ENCODE data around the gene E4F1.
"Not testable (repeated sequence)": the region's sequence is repeated elsewhere in the genome, so short reads cannot be mapped to it uniquely, and the experiment has no call there.

Gene E4F1

GRCh38 chr16:2196981-2197511 is 26.3 kb upstream of the E4F1 start:
- Mint-ChIP-seq H3K27me3 (peaks cover 26% of the 10 kb centered on the region), H3K36me3 (ENCODE audit: low read depth) (no peaks in the 10 kb centered on the region), H3K4me3 (peak overlapping the region; percentile 30), H3K27ac (no peak overlapping the region), H3K9me3 (no peaks in the 10 kb centered on the region), H3K4me1 (ENCODE audit: low read depth) (peaks cover 3% of the 10 kb centered on the region)

- Mint-ChIP-seq H3K27ac (no peak overlapping the region), H3K9me3 (no peaks in the 10 kb centered on the region), H3K4me3 (no peak overlapping the region), H3K36me3 (ENCODE audit: low read depth) (no peaks in the 10 kb centered on the region), H3K4me1 (ENCODE audit: low read depth) (peaks cover 3% of the 10 kb centered on the region), H3K27me3 (peaks cover 26% of the 10 kb centered on the region)
Measured at GRCh38 chr16:2197765-2198164, 25.6 kb upstream of the E4F1 start.

- Mint-ChIP-seq H3K4me3 (no peak overlapping the region), H3K36me3 (ENCODE audit: low read depth) (no peaks in the 10 kb centered on the region), H3K27me3 (peaks cover 26% of the 10 kb centered on the region), H3K4me1 (ENCODE audit: low read depth) (peaks cover 3% of the 10 kb centered on the region), H3K27ac (no peak overlapping the region), H3K9me3 (no peaks in the 10 kb centered on the region)
Measured at GRCh38 chr16:2198283-2198682, 25.1 kb upstream of the E4F1 start.

- Mint-ChIP-seq H3K4me1 (ENCODE audit: low read depth) (peaks cover 8% of the 10 kb centered on the region), H3K9me3 (no peaks in the 10 kb centered on the region), H3K27ac (no peak overlapping the region), H3K36me3 (ENCODE audit: low read depth) (no peaks in the 10 kb centered on the region), H3K4me3 (no peak overlapping the region), H3K27me3 (peaks cover 26% of the 10 kb centered on the region)
Measured at GRCh38 chr16:2199095-2199494, 24.3 kb upstream of the E4F1 start.

GRCh38 chr16:2199621-2200139 is 23.7 kb upstream of the E4F1 start:
- H3K27me3 Mint-ChIP-seq: peaks cover 25% of the 10 kb centered on the region
- H3K4me3 Mint-ChIP-seq: no peak overlapping the region
- no peaks in the 10 kb centered on the region for H3K36me3 Mint-ChIP-seq (ENCODE audit: low read depth)
- peaks cover 13% of the 10 kb centered on the region for H3K4me1 Mint-ChIP-seq (ENCODE audit: low read depth)
- H3K27ac Mint-ChIP-seq: no peak overlapping the region
- H3K9me3 Mint-ChIP-seq: no peaks in the 10 kb centered on the region

- peaks cover 21% of the 10 kb centered on the region for H3K27me3 Mint-ChIP-seq
- H3K9me3 Mint-ChIP-seq: no peaks in the 10 kb centered on the region
- H3K4me1 Mint-ChIP-seq (ENCODE audit: low read depth): peaks cover 11% of the 10 kb centered on the region
- no peaks in the 10 kb centered on the region for H3K36me3 Mint-ChIP-seq (ENCODE audit: low read depth)
- no peak overlapping the region for H3K27ac Mint-ChIP-seq
- H3K4me3 Mint-ChIP-seq: no peak overlapping the region
Measured at GRCh38 chr16:2200313-2200712, 23.1 kb upstream of the E4F1 start.

- peaks cover 31% of the 10 kb centered on the region for H3K4me1 Mint-ChIP-seq (ENCODE audit: low read depth)
- H3K4me3 Mint-ChIP-seq: peak overlapping the region; percentile 31
- not testable (repeated sequence) for H3K9me3 Mint-ChIP-seq, H3K27ac Mint-ChIP-seq, H3K27me3 Mint-ChIP-seq
- H3K36me3 Mint-ChIP-seq (ENCODE audit: low read depth): peaks cover 17% of the 10 kb centered on the region
Measured at GRCh38 chr16:2203119-2203688, 20.2 kb upstream of the E4F1 start.

- peak overlapping the region; percentile 86 for H3K27ac Mint-ChIP-seq
- H3K4me1 Mint-ChIP-seq (ENCODE audit: low read depth): peaks cover 31% of the 10 kb centered on the region
- H3K4me3 Mint-ChIP-seq: peak overlapping the region; percentile 79
- H3K9me3 Mint-ChIP-seq: no peaks in the 10 kb centered on the region
- H3K36me3 Mint-ChIP-seq (ENCODE audit: low read depth): peaks cover 18% of the 10 kb centered on the region
- no peaks in the 10 kb centered on the region for H3K27me3 Mint-ChIP-seq
Measured at GRCh38 chr16:2204416-2205103, 18.8 kb upstream of the E4F1 start.

- Mint-ChIP-seq H3K27ac (peak within 1 kb of the TSS; percentile 92), H3K36me3 (ENCODE audit: low read depth) (peaks cover 20% of the 10 kb centered on the region), H3K4me3 (peak within 1 kb of the TSS; percentile 91), H3K27me3 (no peaks in the 10 kb centered on the region), H3K9me3 (no peaks in the 10 kb centered on the region), H3K4me1 (ENCODE audit: low read depth) (peaks cover 31% of the 10 kb centered on the region)
Measured at GRCh38 chr16:2205104-2205966, 18.1 kb upstream of the E4F1 start, which contains the start of gene MLST8. Gene MLST8, plus strand, starts transcription at chr16:2205454. Its CDS starts 632 bp downstream, at chr16:2206086.

- Mint-ChIP-seq H3K9me3 (no peaks in the 10 kb centered on the region), H3K36me3 (ENCODE audit: low read depth) (peaks cover 22% of the 10 kb centered on the region), H3K27me3 (no peaks in the 10 kb centered on the region), H3K4me1 (ENCODE audit: low read depth) (peaks cover 31% of the 10 kb centered on the region), H3K4me3 (peak overlapping the region; percentile 91), H3K27ac (peak overlapping the region; percentile 92)
Measured at GRCh38 chr16:2205967-2206313, 17.5 kb upstream of the E4F1 start.

- no peaks in the 10 kb centered on the region for H3K27me3 Mint-ChIP-seq
- no peaks in the 10 kb centered on the region for H3K9me3 Mint-ChIP-seq
- H3K36me3 Mint-ChIP-seq (ENCODE audit: low read depth): peaks cover 22% of the 10 kb centered on the region
- H3K4me1 Mint-ChIP-seq (ENCODE audit: low read depth): peaks cover 31% of the 10 kb centered on the region
- peak overlapping the region; percentile 91 for H3K4me3 Mint-ChIP-seq
- H3K27ac Mint-ChIP-seq: peak overlapping the region; percentile 92
Measured at GRCh38 chr16:2206420-2206779, 17.0 kb upstream of the E4F1 start.

- Mint-ChIP-seq H3K36me3 (ENCODE audit: low read depth) (peaks cover 26% of the 10 kb centered on the region), H3K4me1 (ENCODE audit: low read depth) (peaks cover 33% of the 10 kb centered on the region), H3K27ac (peak overlapping the region; percentile 92), H3K9me3 (no peaks in the 10 kb centered on the region), H3K27me3 (no peaks in the 10 kb centered on the region), H3K4me3 (peak overlapping the region; percentile 91)
Measured at GRCh38 chr16:2206780-2207433, 16.5 kb upstream of the E4F1 start.

GRCh38 chr16:2207872-2208271 is 15.5 kb upstream of the E4F1 start:
- H3K27me3 Mint-ChIP-seq: no peaks in the 10 kb centered on the region
- H3K4me3 Mint-ChIP-seq: peak overlapping the region; percentile 91
- H3K27ac Mint-ChIP-seq: peak overlapping the region; percentile 22
- H3K9me3 Mint-ChIP-seq: no peaks in the 10 kb centered on the region
- H3K4me1 Mint-ChIP-seq (ENCODE audit: low read depth): peaks cover 40% of the 10 kb centered on the region
- peaks cover 35% of the 10 kb centered on the region for H3K36me3 Mint-ChIP-seq (ENCODE audit: low read depth)

GRCh38 chr16:2208308-2208707 is 15.1 kb upstream of the E4F1 start:
- no peaks in the 10 kb centered on the region for H3K9me3 Mint-ChIP-seq
- no peak overlapping the region for H3K4me3 Mint-ChIP-seq
- H3K27ac Mint-ChIP-seq: no peak overlapping the region
- H3K4me1 Mint-ChIP-seq (ENCODE audit: low read depth): peaks cover 44% of the 10 kb centered on the region
- peaks cover 38% of the 10 kb centered on the region for H3K36me3 Mint-ChIP-seq (ENCODE audit: low read depth)
- no peaks in the 10 kb centered on the region for H3K27me3 Mint-ChIP-seq

Data from stimulated activated naive CD8-positive, alpha-beta T cell treated with anti-CD3 and anti-CD28 coated beads, Interleukin-15, Interleukin-2, amounts not matched to agents 100 ng/mL and 50 ng/mL, for 24 hours (primary cell).